H9 (cell line): Measurements from ENCODE around the gene SRSF7. TPM values are rescaled to one million over a fixed set of nuclear protein-coding genes. Genes with fewer than 3 reads are reported as not detected.

Experiments used
- DNase-seq: peaks from one replicate; pipeline ENCODE4 v3.0.0-alpha.2; 2017
- H2AFZ ChIP-seq: one replicate; pipeline ENCODE4 v1.6.1; 2013; ENCODE audit warnings: mild to moderate bottlenecking, low read length, control low read depth, moderate library complexity
- H2AK5ac ChIP-seq: 2 replicates; pipeline ENCODE4 v1.6.1; 2013; ENCODE audit warnings: low read length, control low read depth, mixed read lengths; ENCODE audit not compliant: insufficient read length
- H2BK120ac ChIP-seq: one replicate; pipeline ENCODE4 v1.6.1; 2013; ENCODE audit warnings: low read depth, mild to moderate bottlenecking, low read length, control low read depth, inconsistent platforms; ENCODE audit not compliant: poor library complexity, severe bottlenecking
- H2BK12ac ChIP-seq: 2 replicates; pipeline ENCODE4 v1.6.1; 2013; ENCODE audit warnings: low read length, control low read depth, mixed read lengths, low read depth; ENCODE audit not compliant: insufficient read length
- H2BK15ac ChIP-seq: 2 replicates; pipeline ENCODE4 v1.6.1; 2013; ENCODE audit warnings: low read depth, low read length, control low read depth
- H2BK20ac ChIP-seq: one replicate; pipeline ENCODE4 v1.6.1; 2013; ENCODE audit warnings: low read depth, mild to moderate bottlenecking, low read length, control low read depth, inconsistent platforms; ENCODE audit not compliant: poor library complexity, severe bottlenecking
- H2BK5ac ChIP-seq: 2 replicates; pipeline ENCODE4 v1.6.1; 2013; ENCODE audit warnings: low read length, control low read depth, mixed read lengths; ENCODE audit not compliant: insufficient read length
- H3K14ac ChIP-seq: 2 replicates; pipeline ENCODE4 v1.6.1; 2013; ENCODE audit warnings: low read length, control low read depth; ENCODE audit not compliant: insufficient read depth
- H3K18ac ChIP-seq: 2 replicates; pipeline ENCODE4 v1.6.1; 2013; ENCODE audit warnings: low read depth, mild to moderate bottlenecking, mixed read lengths, low read length, control low read depth; ENCODE audit not compliant: insufficient read length
- H3K23ac ChIP-seq: 2 replicates; pipeline ENCODE4 v1.6.1; 2013; ENCODE audit warnings: low read length, control low read depth, mixed read lengths, low read depth; ENCODE audit not compliant: insufficient read length
- H3K23me2 ChIP-seq: 2 replicates; pipeline ENCODE4 v1.6.1; 2013; ENCODE audit warnings: low read depth, mild to moderate bottlenecking, mixed read lengths, low read length, control low read depth; ENCODE audit not compliant: insufficient read length, poor library complexity, severe bottlenecking
- H3K27ac ChIP-seq: 2 replicates; pipeline ENCODE4 v1.5.1; 2013; ENCODE audit warnings: low read length, control low read depth, mixed read lengths, low read depth; ENCODE audit not compliant: insufficient read length
- H3K27me3 ChIP-seq: 2 replicates; pipeline ENCODE4 v1.6.1; 2013; ENCODE audit warnings: low read length, control low read depth, inconsistent platforms; ENCODE audit not compliant: insufficient read depth
- H3K4ac ChIP-seq: 2 replicates; pipeline ENCODE4 v1.6.1; 2013; ENCODE audit warnings: low read depth, mild to moderate bottlenecking, control low read depth, inconsistent platforms, low read length, moderate library complexity
- H3K4me1 ChIP-seq: 2 replicates; pipeline ENCODE4 v1.6.1; 2013; ENCODE audit warnings: low read length, control low read depth, inconsistent platforms; ENCODE audit not compliant: insufficient read depth
- H3K4me2 ChIP-seq: 2 replicates; pipeline ENCODE4 v1.6.1; 2013; ENCODE audit warnings: low read length, control low read depth, mixed read lengths; ENCODE audit not compliant: insufficient read length, insufficient read depth
- H3K56ac ChIP-seq: 2 replicates; pipeline ENCODE4 v1.6.1; 2013; ENCODE audit warnings: low read depth, mild to moderate bottlenecking, mixed read lengths, low read length, control low read depth; ENCODE audit not compliant: insufficient read length
- H3K79me1 ChIP-seq: 2 replicates; pipeline ENCODE4 v1.6.1; 2013; ENCODE audit warnings: low read depth, mild to moderate bottlenecking, moderate library complexity, low read length, control low read depth, inconsistent platforms; ENCODE audit not compliant: insufficient read depth, poor library complexity, severe bottlenecking
- H3K79me2 ChIP-seq: 2 replicates; pipeline ENCODE4 v1.6.1; 2013; ENCODE audit warnings: low read length, control low read depth, inconsistent platforms; ENCODE audit not compliant: insufficient read depth
- H3K9ac ChIP-seq: 2 replicates; pipeline ENCODE4 v1.6.1; 2013; ENCODE audit warnings: low read length, control low read depth, mixed read lengths; ENCODE audit not compliant: insufficient read length; ENCODE audit errors: extremely low read depth
- H3K9me3 ChIP-seq: one replicate; pipeline ENCODE4 v1.6.1; 2013; ENCODE audit warnings: low read depth, low read length, inconsistent platforms; ENCODE audit not compliant: control insufficient read depth
- H3T11ph ChIP-seq: one replicate; pipeline ENCODE4 v1.6.1; 2013; ENCODE audit warnings: mild to moderate bottlenecking, low read length, control low read depth, inconsistent platforms
- H4K20me1 ChIP-seq: one replicate; pipeline ENCODE4 v1.6.1; 2013; ENCODE audit not compliant: control insufficient read depth, insufficient read length, insufficient read depth
- H4K5ac ChIP-seq: 2 replicates; pipeline ENCODE4 v1.6.1; 2013; ENCODE audit warnings: low read depth, mild to moderate bottlenecking, mixed read lengths, low read length, control low read depth; ENCODE audit not compliant: insufficient read length
- H4K8ac ChIP-seq: replicated peaks from 2 replicates; pipeline ENCODE4 v1.6.1; 2013; ENCODE audit warnings: low read length, control low read depth, mixed read lengths, low read depth; ENCODE audit not compliant: insufficient read length
- H4K91ac ChIP-seq: 2 replicates; pipeline ENCODE4 v1.6.1; 2013; ENCODE audit warnings: low read depth, mild to moderate bottlenecking, moderate library complexity, mixed read lengths, low read length, control low read depth; ENCODE audit not compliant: insufficient read length
- H3K27ac Mint-ChIP-seq, 3 experiments: 2 replicates in 2 of 3; 3 replicates in 1 of 3; pipeline ENCODE4 v1.8.0; 2020 to 2021; ENCODE audit warnings: mixed read lengths in 3 of 3, mild to moderate bottlenecking in 1 of 3, moderate library complexity in 1 of 3
- H3K27me3 Mint-ChIP-seq: 2 replicates; pipeline ENCODE4 v1.8.0; 2021; ENCODE audit warnings: low read depth, mild to moderate bottlenecking, moderate library complexity, mixed read lengths
- H3K36me3 Mint-ChIP-seq, 3 experiments: 2 replicates in 2 of 3; 3 replicates in 1 of 3; pipeline ENCODE4 v1.8.0; 2020 to 2021; ENCODE audit warnings: low read depth in 3 of 3, mixed read lengths in 3 of 3; ENCODE audit not compliant: insufficient read depth in 1 of 3
- H3K4me1 Mint-ChIP-seq, 2 experiments: 2 replicates each; pipeline ENCODE4 v1.8.0; 2020; ENCODE audit warnings: mixed read lengths in 2 of 2
- H3K4me3 Mint-ChIP-seq, 2 experiments: 2 replicates in 1 of 2; 3 replicates in 1 of 2; pipeline ENCODE4 v1.8.0; 2020 to 2021; ENCODE audit warnings: mild to moderate bottlenecking in 2 of 2, mixed read lengths in 2 of 2, moderate library complexity in 1 of 2
- H3K9me3 Mint-ChIP-seq, 2 experiments: 2 replicates in 1 of 2; 3 replicates in 1 of 2; pipeline ENCODE4 v1.8.0; 2020; ENCODE audit warnings: mild to moderate bottlenecking in 2 of 2, mixed read lengths in 2 of 2, moderate library complexity in 1 of 2
- WGBS: extraction: QIAGEN DNeasy Blood & Tissue Kit; methylation state at CpG from one replicate; pipeline ENCODE4 v1.1.7; 2013; ENCODE audit warnings: missing lambda C conversion rate, low lambda C conversion rate, mixed read lengths; ENCODE audit not compliant: insufficient read length; ENCODE audit errors: extremely low coverage; 5-methylcytosine and 5-hydroxymethylcytosine counted together
- total RNA-seq: library from RNA; stranded (reverse); gene quantifications from 2 replicates; pipeline ENCODE4 v1.2.1, GENCODE V29; 2021
- TF ChIP-seq, protein P1 (sequence below): fragments of 200-600 bp; sonication (generic); conservative IDR thresholded peaks from 3 replicates; pipeline ENCODE4 v1.8.0; 2021; ENCODE audit warnings: antibody characterized with exemption, mild to moderate bottlenecking

Gene SRSF7
- total RNA-seq, 1 experiment from 2014 or later, result 576 TPM

DNA sequence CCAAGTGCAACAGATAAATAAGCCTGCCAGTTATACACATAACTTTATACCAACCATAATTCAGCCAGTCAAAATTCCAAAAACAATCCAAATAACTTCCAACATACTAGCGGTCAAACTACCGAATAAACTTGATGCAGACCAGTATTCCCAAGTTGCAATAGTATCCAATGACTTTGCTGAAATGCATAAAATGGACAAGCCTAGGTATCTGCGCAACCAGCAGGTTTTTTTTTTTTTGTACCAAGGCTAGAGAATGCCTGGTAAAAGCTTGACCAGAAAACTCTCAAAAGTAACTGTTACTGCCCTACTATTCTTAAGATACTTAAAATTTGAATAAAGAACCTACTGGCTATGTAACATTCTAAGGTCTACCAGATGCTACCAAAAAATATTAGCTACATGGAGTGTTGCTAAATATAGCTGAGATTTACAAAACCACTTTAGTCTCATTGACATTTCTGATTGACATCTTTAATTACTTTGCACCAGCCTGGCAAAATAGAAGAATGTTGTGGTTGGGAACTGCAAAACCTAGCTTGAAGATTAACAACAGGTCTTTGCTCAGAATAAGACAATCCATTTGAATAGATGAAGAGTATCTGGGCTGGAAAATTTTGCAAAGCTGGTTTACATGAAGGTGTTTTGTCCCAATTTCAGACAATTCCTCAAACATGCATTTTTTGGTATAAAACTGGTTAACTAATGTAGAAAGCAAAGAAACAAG is 7.3 kb downstream of the SRSF7 start:
- Histone ChIP-seq H3K9me3 (no peaks in the 10 kb centered on the region), H3K79me2 (peaks cover 1% of the 10 kb centered on the region; the same call in 1 of the 2 replicates), H3K23ac (no peak overlapping the region), H3K4me2 (no peak overlapping the region), H3K18ac (no peak overlapping the region), H3T11ph (no peak overlapping the region), H3K56ac (no peak overlapping the region), H3K27ac (no peak overlapping the region), H2BK20ac (no peak overlapping the region), H3K4me1 (no peaks in the 10 kb centered on the region), H2BK120ac (no peak overlapping the region), H2BK5ac (no peak overlapping the region), H4K8ac (no peak overlapping the region), H3K27me3 (no peaks in the 10 kb centered on the region), H3K9ac (no peak overlapping the region), H2AFZ (no peak overlapping the region), H3K23me2 (no peaks in the 10 kb centered on the region), H2AK5ac (no peak overlapping the region), H3K4ac (no peak overlapping the region), H3K79me1 (no peaks in the 10 kb centered on the region), H2BK15ac (no peak overlapping the region), H4K5ac (no peak overlapping the region), H3K14ac (no peak overlapping the region), H2BK12ac (no peak overlapping the region), H4K91ac (no peak overlapping the region), H4K20me1 (no peaks in the 10 kb centered on the region)
- H3K27ac Mint-ChIP-seq, result peak overlapping the region in 1 of 3 experiments; percentile 76; a peak in 1 of 7 replicates
- no peak overlapping the region for H3K4me3 Mint-ChIP-seq
- TF ChIP-seq, protein P1, sequence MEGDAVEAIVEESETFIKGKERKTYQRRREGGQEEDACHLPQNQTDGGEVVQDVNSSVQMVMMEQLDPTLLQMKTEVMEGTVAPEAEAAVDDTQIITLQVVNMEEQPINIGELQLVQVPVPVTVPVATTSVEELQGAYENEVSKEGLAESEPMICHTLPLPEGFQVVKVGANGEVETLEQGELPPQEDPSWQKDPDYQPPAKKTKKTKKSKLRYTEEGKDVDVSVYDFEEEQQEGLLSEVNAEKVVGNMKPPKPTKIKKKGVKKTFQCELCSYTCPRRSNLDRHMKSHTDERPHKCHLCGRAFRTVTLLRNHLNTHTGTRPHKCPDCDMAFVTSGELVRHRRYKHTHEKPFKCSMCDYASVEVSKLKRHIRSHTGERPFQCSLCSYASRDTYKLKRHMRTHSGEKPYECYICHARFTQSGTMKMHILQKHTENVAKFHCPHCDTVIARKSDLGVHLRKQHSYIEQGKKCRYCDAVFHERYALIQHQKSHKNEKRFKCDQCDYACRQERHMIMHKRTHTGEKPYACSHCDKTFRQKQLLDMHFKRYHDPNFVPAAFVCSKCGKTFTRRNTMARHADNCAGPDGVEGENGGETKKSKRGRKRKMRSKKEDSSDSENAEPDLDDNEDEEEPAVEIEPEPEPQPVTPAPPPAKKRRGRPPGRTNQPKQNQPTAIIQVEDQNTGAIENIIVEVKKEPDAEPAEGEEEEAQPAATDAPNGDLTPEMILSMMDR, result no peak
- no CpG with 5 or more reads among the region's 3 CpGs for WGBS
- peaks cover 70 to 91% (median 74%) of the 10 kb centered on the region in 3 experiments for H3K36me3 Mint-ChIP-seq
- H3K9me3 Mint-ChIP-seq, result peaks cover 8 to 9% of the 10 kb centered on the region in 2 experiments
- no peak for DNase-seq
- H3K4me1 Mint-ChIP-seq, result peaks cover 24 to 27% of the 10 kb centered on the region in 2 experiments
- H3K27me3 Mint-ChIP-seq, result no peaks in the 10 kb centered on the region; the same call in 1 of the 2 replicates
